HepG2 (cell line): Measurements from ENCODE around the gene RUNX2. TPM values are rescaled to one million over a fixed set of nuclear protein-coding genes. Genes with fewer than 3 reads are reported as not detected.

ENCODE experiments used
- ATAC-seq: fragments of 200-7000 bp; cut with Tn5 transposase; 3 replicates; pipeline ENCODE4 v1.9.1; 2020; ENCODE audit warnings: mild to moderate bottlenecking, moderate library complexity
- BruUV-seq: library from RNA; stranded (reverse); fragments of 400-500 nt; replicated peaks from 2 replicates; lab custom pipeline; 2021; lab: Mats Ljungman, UMichigan
- CTCF ChIA-PET: fragments of 300-600 bp; formaldehyde crosslinking; extraction: SDS; loops from one replicate; lab custom pipeline; 2021; ENCODE audit warnings: low total read pairs, inconsistent platforms, low intra/inter-chr PET ratio; lab: Yijun Ruan, JAX
- POLR2A ChIA-PET: fragments of 350-600 bp; sonication (Branson Sonifier 250); formaldehyde crosslinking; loops from one replicate; lab custom pipeline; 2020; ENCODE audit warnings: antibody characterized with exemption, inconsistent platforms; lab: Yijun Ruan, JAX
- DNase-seq: peaks from one replicate; pipeline ENCODE4 v3.0.0-alpha.2; 2015; ENCODE audit warnings: low spot score
- FAIRE-seq: peaks from 3 replicates; lab custom pipeline; 2011; peaks lifted over from hg19 to GRCh38; lab: Jason Lieb, UNC
- H2AFZ ChIP-seq: one replicate; pipeline ENCODE4 v1.6.1; 2011; ENCODE audit warnings: low read length, inconsistent platforms
- H3K27ac ChIP-seq: fragments of 300-600 bp; 3 replicates; pipeline ENCODE4 v1.8.0; 2011; ENCODE audit warnings: mixed run types, mild to moderate bottlenecking, mixed read lengths, low read length, inconsistent platforms; ENCODE audit not compliant: insufficient read depth; ENCODE audit errors: extremely low read length
- H3K27me3 ChIP-seq, 2 experiments: fragments of 200-600 bp in 1 of 2; 2 replicates in 1 of 2; 3 replicates in 1 of 2; pipeline versions ENCODE4 v1.6.0 to v1.8.0; 2011; ENCODE audit warnings: low read length in 2 of 2, mild to moderate bottlenecking in 2 of 2, moderate library complexity in 2 of 2, inconsistent platforms in 1 of 2; ENCODE audit not compliant: insufficient read depth in 2 of 2, control insufficient read depth in 1 of 2
- H3K36me3 ChIP-seq, 2 experiments: fragments of 200-600 bp in 1 of 2; replicated peaks in 1 of 2; 2 replicates in 1 of 2; 3 replicates in 1 of 2; pipeline versions ENCODE4 v1.5.1 to v1.8.0; 2011; ENCODE audit warnings: low read length in 2 of 2, inconsistent platforms in 1 of 2; ENCODE audit not compliant: insufficient read depth in 2 of 2, control insufficient read depth in 1 of 2
- H3K4me1 ChIP-seq: 2 replicates; pipeline ENCODE4 v1.5.1; 2012; ENCODE audit warnings: low read length, inconsistent platforms; ENCODE audit not compliant: insufficient read depth
- H3K4me2 ChIP-seq: 2 replicates; pipeline ENCODE4 v1.6.0; 2011; ENCODE audit warnings: low read depth, low read length, inconsistent platforms
- H3K4me3 ChIP-seq, 3 experiments: fragments of 200-600 bp in 1 of 3; sonication (generic), shearing (Covaris generic) in 1 of 3; replicated peaks in 1 of 3; 2 replicates each; pipeline ENCODE4 v1.5.1; 2011 to 2016; ENCODE audit warnings: low read length in 3 of 3, inconsistent platforms in 2 of 3, low read depth in 2 of 3, mild to moderate bottlenecking in 2 of 3, control low read depth in 1 of 3, mixed read lengths in 1 of 3; ENCODE audit not compliant: insufficient read depth in 1 of 3
- H3K79me2 ChIP-seq: one replicate; pipeline ENCODE4 v1.6.1; 2011; ENCODE audit warnings: low read length, inconsistent platforms; ENCODE audit not compliant: insufficient read depth
- H3K9ac ChIP-seq: 2 replicates; pipeline ENCODE4 v1.6.0; 2011; ENCODE audit warnings: mild to moderate bottlenecking, low read depth, low read length, inconsistent platforms; ENCODE audit not compliant: insufficient read depth
- H3K9me3 ChIP-seq: 2 replicates; pipeline ENCODE4 v1.5.1; 2012; ENCODE audit warnings: mild to moderate bottlenecking, low read length
- H4K20me1 ChIP-seq: 2 replicates; pipeline ENCODE4 v1.6.0; 2011; ENCODE audit warnings: inconsistent platforms, mild to moderate bottlenecking, low read length, moderate library complexity; ENCODE audit not compliant: insufficient read depth
- ATF1 ChIP-seq: IDR thresholded peaks from 2 replicates; pipeline ENCODE4 v1.6.1; 2016; ENCODE audit warnings: mild to moderate bottlenecking, control low read depth
- EP300 ChIP-seq, 3 experiments: sonication (generic) in 1 of 3; formaldehyde crosslinking in 1 of 3; IDR thresholded peaks; 2 replicates each; pipeline versions ENCODE4 v1.5.1 to v1.6.1; 2011 to 2020; ENCODE audit warnings: low read depth in 2 of 3, low read length in 2 of 3, borderline replicate concordance in 1 of 3, improper control_type of control experiment in 1 of 3, mild to moderate bottlenecking in 1 of 3, missing genetic modification reagents in 1 of 3, moderate library complexity in 1 of 3
- HDAC1 ChIP-seq: sonication (generic); formaldehyde crosslinking; IDR thresholded peaks from 2 replicates; pipeline ENCODE4 v1.5.1; 2020; ENCODE audit warnings: mild to moderate bottlenecking, missing genetic modification reagents
- NR2F6 ChIP-seq, 2 experiments: IDR thresholded peaks; 2 replicates each; pipeline ENCODE4 v1.6.1; 2016; ENCODE audit warnings: antibody characterized with exemption in 1 of 2, mild to moderate bottlenecking in 1 of 2
- REL ChIP-seq: sonication (generic); formaldehyde crosslinking; conservative IDR thresholded peaks from 2 replicates; pipeline ENCODE4 v1.8.0; 2022; ENCODE audit warnings: mild to moderate bottlenecking, missing genetic modification reagents, moderate library complexity
- RFX5 ChIP-seq: IDR thresholded peaks from 2 replicates; pipeline ENCODE4 v1.6.1; 2011; ENCODE audit warnings: low read depth, low read length, improper control_type of control experiment
- THYN1 ChIP-seq: sonication (generic); formaldehyde crosslinking; IDR thresholded peaks from 2 replicates; pipeline ENCODE4 v1.8.1; 2023; ENCODE audit warnings: low read depth, mild to moderate bottlenecking, moderate library complexity, missing genetic modification reagents, borderline replicate concordance
- ZBTB3 ChIP-seq: sonication (generic); formaldehyde crosslinking; IDR thresholded peaks from 2 replicates; pipeline ENCODE4 v1.4.0; 2020; ENCODE audit warnings: low read depth, mild to moderate bottlenecking, moderate library complexity, missing genetic modification reagents, borderline replicate concordance
- ZNF282 ChIP-seq: fragments of 450-650 bp; IDR thresholded peaks from 2 replicates; pipeline ENCODE4 v1.6.1; 2018; ENCODE audit not compliant: partially characterized antibody
- ZNF460 ChIP-seq: sonication (generic); formaldehyde crosslinking; IDR thresholded peaks from 2 replicates; pipeline ENCODE4 v1.5.1; 2020; ENCODE audit warnings: missing genetic modification reagents, mild to moderate bottlenecking, borderline replicate concordance
- ZNF468 ChIP-seq: sonication (generic); formaldehyde crosslinking; IDR thresholded peaks from 2 replicates; pipeline ENCODE4 v1.8.0; 2022; ENCODE audit warnings: mild to moderate bottlenecking, moderate library complexity, missing genetic modification reagents
- ZNF672 ChIP-seq: sonication (generic); formaldehyde crosslinking; IDR thresholded peaks from 2 replicates; pipeline ENCODE4 v1.8.1; 2022; ENCODE audit warnings: missing genetic modification reagents
- ZNF773 ChIP-seq: sonication (generic); formaldehyde crosslinking; IDR thresholded peaks from 2 replicates; pipeline ENCODE4 v1.4.0; 2020; ENCODE audit warnings: missing genetic modification reagents, borderline replicate concordance
- WGBS: methylation state at CpG from one replicate; pipeline ENCODE4 v1.1.6; 2017; ENCODE audit warnings: low lambda C conversion rate; 5-methylcytosine and 5-hydroxymethylcytosine counted together
- in situ Hi-C: cut with HindIII; loops from 2 replicates; pipeline ENCODE4 v1.10.0; 2017; ENCODE audit warnings: low pct_unique_long_range_greater_than_20kb; ENCODE audit not compliant: extremely low pct_ligation_motif_present
- intact Hi-C: fragments of 100-400 bp; cut with micrococcal nuclease; formaldehyde crosslinking; loops from one replicate; pipeline ENCODE4 v1.10.0; 2022; ENCODE audit not compliant: unreplicated experiment
- polyA plus RNA-seq, 8 experiments: library from polyadenylated mRNA; depleted of rRNA in 3 of 8; stranded (reverse) in 7 of 8; unstranded in 1 of 8; fragments of >200 nt; fragmentation: Illumina TruSeq in 4 of 8; extraction: Trizol in 4 of 8; gene quantifications; 2 replicates each; pipeline versions ENCODE4 v1.2.1 to v1.2.3, GENCODE V29; 2011 to 2016; ENCODE audit warnings: low read depth in 4 of 8, missing spikeins in 1 of 8, mixed read lengths in 1 of 8; ENCODE audit not compliant: insufficient read depth in 1 of 8
- total RNA-seq, 5 experiments: library from RNA; depleted of rRNA; stranded (reverse); fragments of >200 nt; fragmentation: Illumina TruSeq; extraction: Trizol; gene quantifications; 2 replicates each; pipeline ENCODE4 v1.2.3, GENCODE V29; 2016; ENCODE audit warnings: low read depth in 1 of 5
- TF ChIP-seq, protein P1 (sequence below): sonication (generic); formaldehyde crosslinking; IDR thresholded peaks from 2 replicates; pipeline ENCODE4 v1.8.0; 2022; ENCODE audit warnings: low read depth, missing genetic modification reagents

RUNX2 gene
- total and polyA plus RNA-seq, 2 of the 13 experiments (the other 11 are each of a cell fraction or from before 2014, with no cell fraction given): not detected

DNA sequence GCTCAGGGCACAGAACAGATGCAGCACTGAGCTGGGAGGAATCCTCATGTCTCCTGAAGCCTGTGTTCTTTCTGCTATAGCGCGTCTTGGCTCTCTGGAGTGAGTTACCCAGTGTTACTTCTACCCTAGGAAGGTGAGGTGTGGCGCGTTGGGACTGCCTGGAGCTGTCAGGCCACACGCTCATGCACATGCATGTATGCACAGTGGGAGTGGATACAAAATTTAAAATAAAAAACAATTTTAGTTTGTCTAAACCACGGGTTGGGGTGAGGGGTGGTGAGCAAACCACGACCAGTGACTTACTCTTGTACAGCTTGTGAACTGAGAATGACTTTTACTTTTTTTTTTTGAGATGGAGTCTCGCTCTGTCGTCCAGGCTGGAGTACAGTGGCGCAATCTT is 348.2 kb downstream of the RUNX2 start (continued):
- no peak for TF ChIP-seq ZNF460
- TF ChIP-seq ZNF282: no peak

DNA sequence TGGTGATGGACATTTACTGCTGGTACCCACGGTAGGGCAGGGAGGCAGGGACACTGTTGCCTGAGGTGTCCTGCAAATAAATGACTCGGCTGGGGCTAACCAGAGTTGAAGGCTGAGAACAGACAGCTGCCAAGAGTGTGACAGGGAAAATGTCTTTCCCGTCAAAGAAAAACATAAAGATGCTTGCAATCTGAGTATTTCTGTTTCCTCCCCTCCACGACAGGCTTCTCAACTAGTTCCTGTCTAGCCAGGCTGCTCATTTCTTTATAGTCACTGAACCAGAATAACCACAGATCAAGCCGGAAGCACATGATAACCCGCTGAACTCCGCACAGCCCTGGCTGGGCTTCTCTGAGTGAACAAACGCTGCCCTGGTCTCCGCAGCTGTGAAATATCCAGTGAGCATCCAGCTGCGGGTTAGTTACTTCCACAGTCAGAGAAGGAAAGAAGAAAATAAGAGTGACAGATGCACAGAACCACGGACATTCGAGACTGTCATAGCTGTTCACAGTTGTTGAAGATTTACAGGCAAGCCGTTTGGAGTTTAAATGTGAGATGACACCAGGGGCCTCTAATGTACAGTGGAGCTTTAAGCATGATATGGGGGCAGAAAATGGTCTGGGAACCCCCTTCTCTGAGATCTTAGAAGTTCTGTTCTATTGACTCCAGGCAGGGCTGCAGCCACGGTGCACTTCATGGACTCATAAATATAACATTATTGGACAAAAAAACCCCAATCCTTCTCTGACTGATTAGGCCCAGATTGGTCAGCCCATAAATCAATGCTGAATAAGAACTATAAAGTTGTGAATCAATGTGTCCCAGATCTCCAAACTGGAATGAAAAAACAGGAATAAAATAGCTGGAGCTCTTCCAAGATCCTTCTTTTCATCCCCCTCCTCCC is 349.5 kb downstream of the RUNX2 start:
- no peak overlapping the region for H3K4me3 ChIP-seq
- no peaks in the 10 kb centered on the region for H3K36me3 ChIP-seq
- H3K79me2 ChIP-seq: no peaks in the 10 kb centered on the region
- peaks cover 5% of the 10 kb centered on the region; the same call in 1 of the 2 replicates for H3K9me3 ChIP-seq
- no peak for TF ChIP-seq ZBTB3
- no peak for TF ChIP-seq NR2F6 (IDR thresholded peaks at IDR 0.05)
- no peak for TF ChIP-seq NR2F6 (CRISPR knock-in tag; IDR thresholded peaks at IDR 0.05)
- TF ChIP-seq ZNF468 (CRISPR knock-in tag): no peak
- TF ChIP-seq, protein P1, sequence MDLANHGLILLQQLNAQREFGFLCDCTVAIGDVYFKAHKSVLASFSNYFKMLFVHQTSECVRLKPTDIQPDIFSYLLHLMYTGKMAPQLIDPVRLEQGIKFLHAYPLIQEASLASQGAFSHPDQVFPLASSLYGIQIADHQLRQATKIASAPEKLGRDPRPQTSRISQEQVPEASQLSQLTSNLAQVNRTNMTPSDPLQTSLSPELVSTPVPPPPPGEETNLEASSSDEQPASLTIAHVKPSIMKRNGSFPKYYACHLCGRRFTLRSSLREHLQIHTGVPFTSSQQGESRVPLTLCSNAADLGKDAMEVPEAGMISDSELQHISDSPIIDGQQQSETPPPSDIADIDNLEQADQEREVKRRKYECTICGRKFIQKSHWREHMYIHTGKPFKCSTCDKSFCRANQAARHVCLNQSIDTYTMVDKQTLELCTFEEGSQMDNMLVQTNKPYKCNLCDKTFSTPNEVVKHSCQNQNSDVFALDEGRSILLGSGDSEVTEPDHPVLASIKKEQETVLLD (CRISPR knock-in tag): no peak
- no peak for TF ChIP-seq RFX5
- TF ChIP-seq THYN1 (CRISPR knock-in tag): no peak
- TF ChIP-seq ATF1 (CRISPR knock-in tag): no peak
- no peak for TF ChIP-seq EP300 (IDR thresholded peaks at IDR 0.05; ENCODE audit: low read depth in 2 of 2, low read length in 2 of 2)
- TF ChIP-seq EP300 (CRISPR knock-in tag; IDR thresholded peaks at IDR 0.05; ENCODE audit: borderline replicate concordance): no peak
- no peak for TF ChIP-seq REL (CRISPR knock-in tag)
- TF ChIP-seq ZNF773 (CRISPR knock-in tag): no peak
- no peak for TF ChIP-seq ZNF672
- no peak for TF ChIP-seq HDAC1 (CRISPR knock-in tag)
- CTCF ChIA-PET: no interaction called here
- in situ Hi-C loops (no loop called here), intact Hi-C loops (no loop called here)
- H2AFZ ChIP-seq: no peak overlapping the region
- POLR2A ChIA-PET: no interaction called here
- H3K27me3 ChIP-seq: peaks cover 0 to 12% of the 10 kb centered on the region in 2 experiments; a peak in 3 of 5 replicates
- 9% methylated on average over 14 of the region's 14 CpGs for WGBS
- FAIRE-seq: no peak
- H3K27ac ChIP-seq: no peak overlapping the region
- no TSS peak for BruUV-seq
- H3K4me1 ChIP-seq: no peaks in the 10 kb centered on the region
- no peak overlapping the region for H3K4me2 ChIP-seq
- no peaks in the 10 kb centered on the region for H4K20me1 ChIP-seq
- H3K9ac ChIP-seq: no peak overlapping the region
- no peak for DNase-seq
- peak; percentile 49 for ATAC-seq
